ENCODE measurements around the gene DUSP8. TPM values are rescaled to one million over a fixed set of nuclear protein-coding genes. Genes with fewer than 3 reads are reported as not detected.

Gene DUSP8
- total RNA-seq, 2 experiments from 2014 or later, result 1.4 to 2.0 TPM

DNA sequence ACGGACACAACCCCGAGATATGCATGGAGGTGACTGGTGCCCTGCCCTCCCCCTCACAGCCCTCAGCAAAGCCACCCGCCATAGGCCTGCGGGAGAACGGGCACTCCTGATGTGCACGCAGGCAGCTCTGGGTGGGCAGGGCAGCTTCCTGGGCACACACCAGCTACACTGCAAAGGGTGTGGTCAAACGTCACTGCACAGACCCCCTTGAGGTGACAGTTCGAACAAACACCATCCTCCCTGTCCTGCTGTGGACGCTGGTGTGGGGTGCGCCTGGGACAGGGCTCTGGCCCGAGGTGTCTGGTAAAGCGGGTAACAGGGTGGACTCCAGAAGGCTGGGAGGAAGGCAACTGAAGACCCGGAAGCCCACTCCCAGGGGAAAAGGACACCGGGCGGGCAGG lies 63.6 kb downstream of the DUSP8 start:
- DNase-seq (no peak), ATAC-seq (no peak)
- intact Hi-C loops (cut with micrococcal nuclease), result no loop called here
- Mint-ChIP-seq H3K27me3 (no peaks in the 10 kb centered on the region), H3K36me3 (ENCODE audit: low read depth) (no peaks in the 10 kb centered on the region), H3K4me1 (ENCODE audit: low read depth) (peaks cover 35% of the 10 kb centered on the region), H3K4me3 (no peak overlapping the region), H3K27ac (no peak overlapping the region), H3K9me3 (no peaks in the 10 kb centered on the region)
- ChIA-PET POLR2A (no interaction called here), CTCF (no interaction called here)
- TF ChIP-seq, protein P1, sequence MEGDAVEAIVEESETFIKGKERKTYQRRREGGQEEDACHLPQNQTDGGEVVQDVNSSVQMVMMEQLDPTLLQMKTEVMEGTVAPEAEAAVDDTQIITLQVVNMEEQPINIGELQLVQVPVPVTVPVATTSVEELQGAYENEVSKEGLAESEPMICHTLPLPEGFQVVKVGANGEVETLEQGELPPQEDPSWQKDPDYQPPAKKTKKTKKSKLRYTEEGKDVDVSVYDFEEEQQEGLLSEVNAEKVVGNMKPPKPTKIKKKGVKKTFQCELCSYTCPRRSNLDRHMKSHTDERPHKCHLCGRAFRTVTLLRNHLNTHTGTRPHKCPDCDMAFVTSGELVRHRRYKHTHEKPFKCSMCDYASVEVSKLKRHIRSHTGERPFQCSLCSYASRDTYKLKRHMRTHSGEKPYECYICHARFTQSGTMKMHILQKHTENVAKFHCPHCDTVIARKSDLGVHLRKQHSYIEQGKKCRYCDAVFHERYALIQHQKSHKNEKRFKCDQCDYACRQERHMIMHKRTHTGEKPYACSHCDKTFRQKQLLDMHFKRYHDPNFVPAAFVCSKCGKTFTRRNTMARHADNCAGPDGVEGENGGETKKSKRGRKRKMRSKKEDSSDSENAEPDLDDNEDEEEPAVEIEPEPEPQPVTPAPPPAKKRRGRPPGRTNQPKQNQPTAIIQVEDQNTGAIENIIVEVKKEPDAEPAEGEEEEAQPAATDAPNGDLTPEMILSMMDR (IDR thresholded peaks at IDR 0.05), result no peak

DNA sequence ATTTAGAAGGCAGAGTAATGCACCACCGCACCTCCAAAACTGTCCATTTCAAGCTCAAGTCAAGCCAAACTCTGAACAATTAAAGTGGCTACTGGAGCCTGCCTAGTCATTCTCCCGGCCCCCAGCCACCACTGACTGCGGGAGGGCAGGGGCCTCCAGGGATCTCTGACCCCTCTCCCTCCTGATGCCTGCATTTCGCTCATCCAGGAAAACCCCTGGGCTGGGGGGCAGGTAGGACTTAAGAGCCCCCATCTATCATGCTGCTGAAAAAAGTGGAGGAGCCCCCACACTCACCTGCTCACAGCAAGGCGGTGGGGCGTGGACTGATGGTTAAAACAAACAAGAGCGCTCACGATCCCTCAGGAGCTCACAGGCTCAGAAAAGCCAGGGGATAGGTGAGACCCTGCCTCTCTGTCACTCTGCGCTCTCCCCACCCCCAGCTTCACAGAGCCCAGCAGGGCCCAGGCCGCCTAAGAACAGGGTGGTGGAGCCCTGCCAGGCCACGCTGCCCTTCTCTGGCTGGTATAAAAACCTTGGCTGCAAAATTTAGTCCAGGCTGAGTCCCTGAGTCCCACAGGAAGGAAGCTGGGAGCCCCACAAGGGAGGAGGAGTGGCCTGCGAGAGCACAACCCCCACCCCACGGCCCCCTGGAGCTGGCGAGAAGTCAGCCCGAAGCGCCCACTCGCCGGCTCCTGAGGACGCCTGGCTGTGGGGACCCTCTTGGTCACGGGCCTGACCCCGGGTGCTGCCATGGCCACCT lies 64.5 kb downstream of the DUSP8 start:
- TF ChIP-seq, protein P1 (IDR thresholded peaks at IDR 0.05), result no peak
- CTCF ChIA-PET, result interaction anchor here (0.7 to 3.2 kb wide), 2 partner anchors 8 to 305 kb away, joined by 3 to 9 read pairs; no protein-coding TSS in a partner anchor

DNA sequence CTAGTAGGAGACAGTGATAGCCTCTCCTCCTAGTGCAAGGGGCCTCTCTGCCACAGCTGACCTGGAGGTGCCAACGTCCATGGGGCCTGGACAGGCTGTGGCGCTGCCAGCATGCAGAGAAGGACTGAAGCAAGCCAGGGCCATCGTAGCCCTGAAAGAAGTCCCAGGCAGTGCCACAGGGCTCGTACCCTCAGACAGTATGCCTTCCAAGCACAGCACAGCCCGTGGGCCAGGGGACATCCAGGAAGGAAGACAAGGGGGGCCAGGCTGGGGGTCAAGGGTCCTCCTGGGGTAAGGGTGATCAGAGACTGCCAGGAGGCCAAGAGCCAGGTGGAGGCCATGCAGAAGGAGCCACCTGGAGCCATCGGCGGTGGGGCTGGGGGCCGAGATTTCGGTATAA lies 65.1 kb downstream of the DUSP8 start:
- DNase-seq (no peak), ATAC-seq (no peak)
- Mint-ChIP-seq H3K27me3 (no peaks in the 10 kb centered on the region), H3K4me1 (ENCODE audit: low read depth) (peaks cover 27% of the 10 kb centered on the region), H3K4me3 (no peak overlapping the region), H3K27ac (peak overlapping the region; percentile 11), H3K36me3 (ENCODE audit: low read depth) (no peaks in the 10 kb centered on the region), H3K9me3 (no peaks in the 10 kb centered on the region)
- ChIA-PET POLR2A (interaction anchor here (0.6 kb wide), 1 partner anchor 19 kb away, joined by 3 read pairs; no protein-coding TSS in a partner anchor), CTCF (interaction anchor here (3.2 kb wide), 1 partner anchor 9 kb away, joined by 9 read pairs; no protein-coding TSS in a partner anchor)
- TF ChIP-seq, protein P1 (IDR thresholded peaks at IDR 0.05), result no peak
- intact Hi-C loops (cut with micrococcal nuclease), result no loop called here

More for the DNA sequence above, 64.5 kb downstream of the DUSP8 start:
- Mint-ChIP-seq H3K4me3 (no peak overlapping the region), H3K27me3 (no peaks in the 10 kb centered on the region), H3K9me3 (no peaks in the 10 kb centered on the region), H3K27ac (no peak overlapping the region), H3K36me3 (ENCODE audit: low read depth) (no peaks in the 10 kb centered on the region), H3K4me1 (ENCODE audit: low read depth) (peaks cover 29% of the 10 kb centered on the region)
- ATAC-seq (no peak), DNase-seq (no peak)
- POLR2A ChIA-PET, result interaction anchor here (0.6 kb wide), 1 partner anchor 19 kb away, joined by 3 read pairs; no protein-coding TSS in a partner anchor
- intact Hi-C loops (cut with micrococcal nuclease), result no loop called here

DNA sequence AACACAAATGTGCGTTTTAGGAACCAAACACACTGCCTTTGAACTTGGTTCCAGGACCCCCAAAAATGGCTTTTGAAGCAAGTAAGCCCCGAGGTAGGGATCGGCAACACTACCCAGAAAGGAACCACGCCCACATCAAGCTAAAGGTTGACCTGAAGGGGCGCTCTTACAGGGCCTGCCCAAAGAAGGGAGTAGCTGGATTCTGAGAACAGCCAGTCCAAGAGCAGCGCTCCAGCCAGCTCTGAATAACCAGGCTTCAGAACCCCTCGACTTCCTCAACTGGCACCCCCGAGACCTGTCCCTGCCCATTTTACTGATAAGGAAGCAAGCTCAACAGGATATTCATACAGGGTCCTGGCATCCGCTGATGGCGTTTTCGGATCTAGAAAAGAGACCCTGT lies 66.6 kb downstream of the DUSP8 start:
- intact Hi-C loops (cut with micrococcal nuclease), result no loop called here
- Mint-ChIP-seq H3K4me3 (no peak overlapping the region), H3K9me3 (no peaks in the 10 kb centered on the region), H3K36me3 (ENCODE audit: low read depth) (peaks cover 1% of the 10 kb centered on the region), H3K4me1 (ENCODE audit: low read depth) (peaks cover 25% of the 10 kb centered on the region), H3K27ac (no peak overlapping the region), H3K27me3 (no peaks in the 10 kb centered on the region)
- ChIA-PET POLR2A (interaction anchor here (0.7 kb wide), 1 partner anchor 73 kb away, joined by 3 read pairs; no protein-coding TSS in a partner anchor), CTCF (interaction anchor here (3.2 kb wide), 1 partner anchor 10 kb away, joined by 9 read pairs; no protein-coding TSS in a partner anchor)
- TF ChIP-seq, protein P1 (IDR thresholded peaks at IDR 0.05), result no peak
- no peak for ATAC-seq
- DNase-seq, result no peak
